Measurements from ENCODE around the gene TEKT1.
"Not testable (repeated sequence)": the region's sequence is repeated elsewhere in the genome, so short reads cannot be mapped to it uniquely, and the experiment has no call there.

- not testable (repeated sequence) for TF ChIP-seq CTCF (IDR thresholded peaks at IDR 0.05; ENCODE audit: insufficient read depth, low read length); SPI1 (IDR thresholded peaks at IDR 0.05; ENCODE audit: borderline replicate concordance, low read depth); POLR2AphosphoS5 (IDR thresholded peaks at IDR 0.05; ENCODE audit: low read depth)
Observed at GRCh38 chr17:6774906-6775305, 56.6 kb downstream of the TEKT1 start.

Measured in HL-60 (cell line).